ENCODE data around the gene EFCAB8.
"Not testable (repeated sequence)": the region's sequence is repeated elsewhere in the genome, so short reads cannot be mapped to it uniquely, and the experiment has no call there.

The EFCAB8 gene

DNA sequence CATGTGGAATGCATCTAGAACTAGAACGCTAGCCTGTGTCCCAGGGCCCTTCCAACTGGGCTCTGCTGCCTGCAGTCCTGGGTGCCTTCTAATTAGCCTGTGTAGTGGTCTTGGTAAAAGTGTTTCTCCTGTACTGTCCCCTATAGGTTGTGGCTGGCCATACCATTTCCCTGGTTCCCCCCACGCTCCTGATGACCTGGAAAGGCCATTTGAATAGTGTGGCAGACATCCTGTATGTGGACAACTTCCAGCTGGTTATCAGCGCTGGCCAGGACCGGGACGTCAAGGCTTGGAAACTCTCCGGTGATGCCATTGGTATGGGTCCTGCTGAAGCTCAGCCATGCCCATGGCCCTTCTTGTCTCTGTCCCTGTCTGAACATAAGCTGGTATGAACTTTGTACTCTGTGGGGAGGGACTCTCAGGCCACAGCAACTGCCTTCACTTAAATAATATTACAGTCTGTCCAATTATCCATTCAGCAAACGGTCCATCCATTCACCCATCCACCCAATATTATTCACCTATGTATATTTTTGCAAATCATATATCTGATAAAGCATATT, 84.8 kb downstream of the EFCAB8 start:
- Histone ChIP-seq H3K4me3 (no peak overlapping the region), H3K4me2 (no peak overlapping the region), H3K9me3 (peaks cover 18% of the 10 kb centered on the region), H3K9ac (no peak overlapping the region), H3K27me3 (no peaks in the 10 kb centered on the region), H4K20me1 (no peaks in the 10 kb centered on the region), H3K4me1 (no peaks in the 10 kb centered on the region), H3K27ac (no peak overlapping the region), H3K36me3 (no peaks in the 10 kb centered on the region)
- TF ChIP-seq Cebpa-rat (IDR thresholded peaks at IDR 0.05), result no peak

- H3K9ac ChIP-seq, result no peak overlapping the region
- H3K27ac ChIP-seq, result no peak overlapping the region
- no peak for TF ChIP-seq Cebpa-rat (IDR thresholded peaks at IDR 0.05)
- H3K4me2 ChIP-seq, result no peak overlapping the region
- H3K4me3 ChIP-seq, result no peak overlapping the region
- H3K27me3 ChIP-seq, result no peaks in the 10 kb centered on the region
- H3K9me3 ChIP-seq, result peaks cover 12% of the 10 kb centered on the region; the same call in 1 of the 2 replicates
- no peaks in the 10 kb centered on the region for H3K36me3 ChIP-seq
- no peaks in the 10 kb centered on the region for H4K20me1 ChIP-seq
- H3K4me1 ChIP-seq, result peaks cover 10% of the 10 kb centered on the region; the same call in 1 of the 2 replicates
Measured at GRCh38 chr20:32945710-32946221, 87.0 kb downstream of the EFCAB8 start.

- H3K27ac ChIP-seq, result no peak overlapping the region
- H4K20me1 ChIP-seq, result no peaks in the 10 kb centered on the region
Measured at GRCh38 chr20:32946629-32947028, 87.9 kb downstream of the EFCAB8 start.

GRCh38 chr20:32950539-32950938, 91.8 kb downstream of the EFCAB8 start:
- not testable (repeated sequence) for H3K27ac ChIP-seq, H3K27me3 ChIP-seq, H3K9ac ChIP-seq, H4K20me1 ChIP-seq, H3K4me3 ChIP-seq, H3K36me3 ChIP-seq
- Histone ChIP-seq H3K4me1 (peaks cover 14% of the 10 kb centered on the region; the same call in 1 of the 2 replicates), H3K4me2 (peak overlapping the region; percentile 44), H3K9me3 (peaks cover 19% of the 10 kb centered on the region)

More at GRCh38 chr20:32946629-32947028, 87.9 kb downstream of the EFCAB8 start:
- Histone ChIP-seq H3K4me1 (peaks cover 14% of the 10 kb centered on the region; the same call in 1 of the 2 replicates), H3K27me3 (no peaks in the 10 kb centered on the region), H3K9ac (no peak overlapping the region), H3K4me2 (no peak overlapping the region), H3K9me3 (peaks cover 4% of the 10 kb centered on the region; the same call in 1 of the 2 replicates), H3K4me3 (no peak overlapping the region), H3K36me3 (no peaks in the 10 kb centered on the region)
- TF ChIP-seq Cebpa-rat (IDR thresholded peaks at IDR 0.05), result no peak

GRCh38 chr20:32957459-32957858, 98.7 kb downstream of the EFCAB8 start:
- no peaks in the 10 kb centered on the region for H3K4me1 ChIP-seq
- no peak for TF ChIP-seq Cebpa-rat (IDR thresholded peaks at IDR 0.05)
- no peak overlapping the region for H3K27ac ChIP-seq
- H3K9ac ChIP-seq, result no peak overlapping the region
- no peak overlapping the region for H3K4me3 ChIP-seq
- no peaks in the 10 kb centered on the region for H4K20me1 ChIP-seq
- H3K27me3 ChIP-seq, result no peaks in the 10 kb centered on the region
- H3K9me3 ChIP-seq, result peaks cover 43% of the 10 kb centered on the region
- no peak overlapping the region for H3K4me2 ChIP-seq
- H3K36me3 ChIP-seq, result no peaks in the 10 kb centered on the region

DNA sequence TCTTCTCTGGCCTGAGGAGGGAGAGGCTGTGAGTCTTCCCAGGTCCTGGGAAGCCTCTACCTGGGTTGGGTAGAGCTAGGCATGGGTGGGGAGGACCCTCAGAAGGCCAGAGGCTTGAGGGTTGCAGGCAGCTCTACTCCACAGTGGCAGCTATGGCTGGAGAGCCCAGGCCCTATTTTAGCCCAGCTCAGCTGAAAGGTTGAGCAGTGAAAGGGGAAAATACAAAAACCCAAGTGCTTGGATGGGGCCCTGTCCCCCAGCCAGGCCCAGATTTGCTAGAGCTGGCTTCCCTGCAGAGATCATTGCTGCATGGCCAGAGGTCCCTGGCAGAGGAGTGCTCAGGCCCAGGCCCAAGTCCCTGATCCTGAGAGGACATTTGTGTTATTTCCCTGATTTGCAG, 99.9 kb downstream of the EFCAB8 start:
- H3K4me1 ChIP-seq, result peaks cover 7% of the 10 kb centered on the region
- H3K9me3 ChIP-seq, result peaks cover 43% of the 10 kb centered on the region
- no peak overlapping the region for H3K4me2 ChIP-seq
- H3K36me3 ChIP-seq, result no peaks in the 10 kb centered on the region
- no peak overlapping the region for H3K9ac ChIP-seq
- TF ChIP-seq Cebpa-rat (IDR thresholded peaks at IDR 0.05), result no peak
- H3K27me3 ChIP-seq, result no peaks in the 10 kb centered on the region
- no peak overlapping the region for H3K4me3 ChIP-seq
- no peak overlapping the region for H3K27ac ChIP-seq
- H4K20me1 ChIP-seq, result no peaks in the 10 kb centered on the region

DNA sequence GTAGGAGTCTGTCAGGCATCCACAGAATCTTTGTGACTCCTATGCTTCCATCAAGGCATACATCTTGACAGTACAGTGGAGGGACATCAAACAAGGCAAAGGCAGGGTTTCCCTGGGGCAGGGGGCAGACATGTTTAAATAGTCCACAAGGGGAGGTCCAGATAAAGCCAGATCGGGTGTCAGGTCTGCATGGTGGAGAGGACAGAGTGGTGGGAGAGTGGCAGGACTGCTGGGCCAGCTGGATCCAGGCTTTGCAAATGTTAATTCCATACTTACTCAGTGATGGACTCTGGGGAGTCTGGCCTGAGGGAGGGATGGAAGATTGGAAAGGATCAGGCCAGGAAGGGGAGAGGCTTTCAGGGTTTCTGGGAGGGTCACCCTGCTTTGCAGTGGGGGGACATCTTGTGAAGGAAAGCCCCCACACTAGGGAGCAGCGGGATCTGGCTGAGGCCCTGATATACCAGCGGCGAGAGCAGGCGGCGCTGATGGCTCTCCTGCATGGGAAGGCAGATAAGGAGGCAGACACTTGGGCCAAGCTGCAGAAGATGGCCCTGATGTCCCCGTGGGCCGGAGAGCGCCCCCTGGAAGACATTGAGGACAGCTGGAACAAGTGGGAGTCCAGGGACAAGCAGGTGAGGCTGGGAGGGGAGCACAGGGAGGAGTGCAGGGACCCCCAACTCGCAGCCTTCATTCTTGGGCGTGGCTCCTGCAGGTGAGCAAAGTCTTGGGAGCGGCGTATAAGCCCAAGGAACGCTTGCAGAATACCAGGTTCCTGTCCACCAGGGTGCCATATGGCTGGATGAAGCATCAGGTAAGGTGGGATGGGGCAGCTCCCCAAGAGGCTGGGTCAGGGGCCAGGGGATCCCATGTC, 100.9 kb downstream of the EFCAB8 start:
- no peak overlapping the region for H3K27ac ChIP-seq
- peaks cover 34% of the 10 kb centered on the region for H3K9me3 ChIP-seq
- TF ChIP-seq Cebpa-rat (IDR thresholded peaks at IDR 0.05), result no peak
- no peaks in the 10 kb centered on the region for H3K27me3 ChIP-seq
- no peak overlapping the region for H3K4me2 ChIP-seq
- H3K4me3 ChIP-seq, result no peak overlapping the region
- no peak overlapping the region for H3K9ac ChIP-seq
- H4K20me1 ChIP-seq, result no peaks in the 10 kb centered on the region
- peaks cover 17% of the 10 kb centered on the region for H3K4me1 ChIP-seq
- H3K36me3 ChIP-seq, result no peaks in the 10 kb centered on the region

GRCh38 chr20:32960222-32960518, 101.4 kb downstream of the EFCAB8 start:
- Histone ChIP-seq H3K4me3 (no peak overlapping the region), H3K9ac (no peak overlapping the region), H3K27me3 (no peaks in the 10 kb centered on the region), H3K9me3 (peaks cover 28% of the 10 kb centered on the region), H3K36me3 (no peaks in the 10 kb centered on the region), H3K4me1 (peaks cover 19% of the 10 kb centered on the region), H3K27ac (no peak overlapping the region), H3K4me2 (no peak overlapping the region), H4K20me1 (no peaks in the 10 kb centered on the region)
- TF ChIP-seq Cebpa-rat (IDR thresholded peaks at IDR 0.05), result no peak

- Histone ChIP-seq H3K4me1 (peaks cover 28% of the 10 kb centered on the region), H3K4me3 (no peak overlapping the region), H3K27ac (no peak overlapping the region), H4K20me1 (no peaks in the 10 kb centered on the region), H3K9me3 (peaks cover 22% of the 10 kb centered on the region), H3K4me2 (no peak overlapping the region), H3K9ac (no peak overlapping the region), H3K36me3 (no peaks in the 10 kb centered on the region), H3K27me3 (no peaks in the 10 kb centered on the region)
- TF ChIP-seq Cebpa-rat (IDR thresholded peaks at IDR 0.05), result no peak
Measured at GRCh38 chr20:32960849-32961731, 102.4 kb downstream of the EFCAB8 start.

Measured in BLaER1 (cell line).